Lower lobe of right lung (tissue), 2 donors: ENCODE results near the gene ABCC10. TPM values are rescaled to one million over a fixed set of nuclear protein-coding genes. Genes with fewer than 3 reads are reported as not detected.

Source experiments
- ATAC-seq, 2 donors: fragments of 200-7000 bp; cut with Tn5 transposase; one replicate each; pipeline ENCODE4 v1.9.1; 2020 to 2022; ENCODE audit warnings: mild to moderate bottlenecking in 2 of 2, moderate library complexity in 2 of 2
- DNase-seq: peaks from one replicate; pipeline ENCODE4 v3.0.0-alpha.2; 2020
- H3K27ac ChIP-seq: fragments of 200-600 bp; one replicate; pipeline ENCODE4 v1.8.0; 2022
- H3K27me3 ChIP-seq: fragments of 200-600 bp; one replicate; pipeline ENCODE4 v1.8.0; 2022; ENCODE audit warnings: low read depth
- H3K36me3 ChIP-seq: fragments of 200-600 bp; one replicate; pipeline ENCODE4 v1.8.0; 2022; ENCODE audit warnings: mild to moderate bottlenecking
- H3K4me1 ChIP-seq: fragments of 200-600 bp; one replicate; pipeline ENCODE4 v1.8.0; 2022
- H3K4me3 ChIP-seq: fragments of 200-600 bp; one replicate; pipeline ENCODE4 v1.8.0; 2022; ENCODE audit warnings: mild to moderate bottlenecking
- H3K9me3 ChIP-seq: fragments of 200-600 bp; one replicate; pipeline ENCODE4 v1.8.0; 2022
- intact Hi-C: fragments of 100-400 bp; cut with DNase I; formaldehyde crosslinking; loops from one replicate; pipeline ENCODE4 v1.11.0; 2022
- total RNA-seq: library from RNA; stranded (reverse); fragmentation: NEBNext Ultra II Directional; extraction: Animal tissue kit (Norgen Biotek cat#: 25700); gene quantifications from one replicate; pipeline ENCODE4 v1.2.1, GENCODE V29; 2021
- TF ChIP-seq, protein P1 (sequence below): fragments of 200-600 bp; IDR thresholded peaks from one replicate; pipeline ENCODE4 v1.8.0; 2022; ENCODE audit warnings: antibody characterized with exemption, mild to moderate bottlenecking
- donor health status: DM: no; HTN: yes; CAD: no; lungs with severe emphysema.

The ABCC10 gene
- total RNA-seq, 1 donor from 2014 or later: 34.4 TPM

DNA sequence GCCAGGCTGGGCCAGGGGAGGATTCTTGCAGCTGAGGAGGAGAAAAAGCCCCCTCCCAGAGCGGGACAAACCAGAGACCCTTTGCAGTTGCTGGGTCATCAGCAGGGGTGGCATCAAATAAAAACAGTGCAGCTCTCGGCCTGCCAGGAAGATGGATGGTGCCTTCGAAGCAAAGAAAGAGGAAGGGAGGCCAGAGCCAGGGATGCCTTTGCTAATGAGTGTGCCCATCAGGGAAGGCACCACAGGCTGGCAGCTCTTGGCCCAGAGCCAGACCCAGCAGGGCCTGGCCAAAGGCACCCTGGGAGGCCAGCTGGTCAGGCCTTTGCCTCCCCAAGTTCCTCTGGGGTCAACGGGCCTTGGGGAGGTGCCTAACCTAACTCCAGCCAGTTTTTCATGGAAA lies 31.6 kb upstream of the ABCC10 start:
- DNase-seq (no peak), ATAC-seq (peak in 1 of 2 donors; percentile 19)
- H3K4me3 ChIP-seq: no peak overlapping the region
- H3K4me1 ChIP-seq: peaks cover 4% of the 10 kb centered on the region
- TF ChIP-seq, protein P1, sequence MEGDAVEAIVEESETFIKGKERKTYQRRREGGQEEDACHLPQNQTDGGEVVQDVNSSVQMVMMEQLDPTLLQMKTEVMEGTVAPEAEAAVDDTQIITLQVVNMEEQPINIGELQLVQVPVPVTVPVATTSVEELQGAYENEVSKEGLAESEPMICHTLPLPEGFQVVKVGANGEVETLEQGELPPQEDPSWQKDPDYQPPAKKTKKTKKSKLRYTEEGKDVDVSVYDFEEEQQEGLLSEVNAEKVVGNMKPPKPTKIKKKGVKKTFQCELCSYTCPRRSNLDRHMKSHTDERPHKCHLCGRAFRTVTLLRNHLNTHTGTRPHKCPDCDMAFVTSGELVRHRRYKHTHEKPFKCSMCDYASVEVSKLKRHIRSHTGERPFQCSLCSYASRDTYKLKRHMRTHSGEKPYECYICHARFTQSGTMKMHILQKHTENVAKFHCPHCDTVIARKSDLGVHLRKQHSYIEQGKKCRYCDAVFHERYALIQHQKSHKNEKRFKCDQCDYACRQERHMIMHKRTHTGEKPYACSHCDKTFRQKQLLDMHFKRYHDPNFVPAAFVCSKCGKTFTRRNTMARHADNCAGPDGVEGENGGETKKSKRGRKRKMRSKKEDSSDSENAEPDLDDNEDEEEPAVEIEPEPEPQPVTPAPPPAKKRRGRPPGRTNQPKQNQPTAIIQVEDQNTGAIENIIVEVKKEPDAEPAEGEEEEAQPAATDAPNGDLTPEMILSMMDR: no peak
- H3K9me3 ChIP-seq: no peaks in the 10 kb centered on the region
- H3K27me3 ChIP-seq: no peaks in the 10 kb centered on the region
- H3K36me3 ChIP-seq: no peaks in the 10 kb centered on the region
- intact Hi-C loops: no loop called here
- H3K27ac ChIP-seq: no peak overlapping the region

DNA sequence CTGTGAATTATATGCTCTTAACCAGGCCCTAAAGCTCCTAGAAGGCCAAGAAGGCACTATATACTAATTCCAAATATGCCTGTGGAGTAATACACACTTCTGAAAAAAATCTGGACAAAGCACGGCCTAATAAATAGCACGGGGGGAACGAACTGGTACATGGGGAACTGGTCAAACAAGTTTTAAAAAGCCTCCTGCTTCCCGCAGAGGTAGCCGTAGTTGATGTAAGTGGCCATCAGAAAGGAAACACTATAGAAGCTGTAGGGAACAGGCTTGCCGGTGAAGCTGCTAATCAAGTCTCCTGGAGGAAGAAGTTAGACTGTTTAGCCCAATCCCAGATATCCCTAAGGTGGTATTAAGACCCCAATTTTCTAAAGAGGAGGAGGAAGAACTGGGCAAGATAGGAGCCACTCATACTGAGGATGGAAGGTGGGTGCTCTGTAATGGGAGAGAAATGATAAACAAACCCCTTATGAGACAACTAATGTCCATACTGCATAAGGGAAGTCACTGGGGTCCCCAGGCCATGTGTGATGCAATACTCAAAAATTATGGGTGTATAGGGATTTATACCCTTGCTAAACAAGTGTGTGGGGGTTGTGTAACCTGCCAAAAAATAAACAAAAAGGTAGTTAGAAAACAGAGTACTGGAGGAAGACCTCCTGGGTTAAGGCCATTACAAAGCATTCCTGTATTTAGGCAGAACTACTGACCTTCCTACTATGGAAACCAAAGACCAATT lies 30.8 kb upstream of the ABCC10 start:
- no peaks in the 10 kb centered on the region for H3K27me3 ChIP-seq
- no peak overlapping the region for H3K4me3 ChIP-seq
- H3K36me3 ChIP-seq: no peaks in the 10 kb centered on the region
- TF ChIP-seq, protein P1: no peak
- ATAC-seq: peak; percentile 79 to 80
- H3K9me3 ChIP-seq: no peaks in the 10 kb centered on the region
- no peak overlapping the region for H3K27ac ChIP-seq
- intact Hi-C loops: no loop called here
- H3K4me1 ChIP-seq: peaks cover 4% of the 10 kb centered on the region
- DNase-seq: no peak

DNA sequence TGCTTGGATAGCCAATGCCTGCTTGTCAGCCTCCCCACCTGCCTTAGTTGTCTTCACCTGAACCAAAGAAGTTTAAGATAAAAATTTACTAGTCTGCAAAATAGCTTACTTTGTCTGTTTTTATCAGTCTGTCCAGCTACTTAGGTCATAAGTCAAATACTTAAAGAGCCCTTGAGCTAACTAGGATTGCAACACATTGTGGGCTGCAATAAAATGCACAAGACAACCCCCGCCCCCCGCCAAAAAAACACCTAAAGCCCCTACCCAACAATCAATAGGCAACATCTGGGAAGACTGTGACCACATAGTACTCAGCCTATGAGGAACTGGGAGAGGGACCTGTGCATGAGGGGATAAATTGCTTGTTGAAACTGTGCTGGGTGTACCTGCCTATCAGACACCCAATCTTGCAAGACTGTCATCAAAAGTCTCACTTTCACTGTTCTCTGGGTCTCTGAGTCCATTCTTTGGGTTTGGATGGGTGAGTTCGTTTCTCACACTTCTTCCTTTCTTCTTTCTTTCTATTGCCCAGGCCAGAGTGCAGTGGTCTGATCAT lies 27.3 kb upstream of the ABCC10 start:
- Histone ChIP-seq H3K27me3 (no peaks in the 10 kb centered on the region), H3K9me3 (no peaks in the 10 kb centered on the region), H3K4me3 (no peak overlapping the region), H3K4me1 (peaks cover 4% of the 10 kb centered on the region), H3K27ac (no peak overlapping the region), H3K36me3 (no peaks in the 10 kb centered on the region)
- ATAC-seq (no peak), DNase-seq (no peak)
- intact Hi-C loops: no loop called here
- TF ChIP-seq, protein P1: no peak

DNA sequence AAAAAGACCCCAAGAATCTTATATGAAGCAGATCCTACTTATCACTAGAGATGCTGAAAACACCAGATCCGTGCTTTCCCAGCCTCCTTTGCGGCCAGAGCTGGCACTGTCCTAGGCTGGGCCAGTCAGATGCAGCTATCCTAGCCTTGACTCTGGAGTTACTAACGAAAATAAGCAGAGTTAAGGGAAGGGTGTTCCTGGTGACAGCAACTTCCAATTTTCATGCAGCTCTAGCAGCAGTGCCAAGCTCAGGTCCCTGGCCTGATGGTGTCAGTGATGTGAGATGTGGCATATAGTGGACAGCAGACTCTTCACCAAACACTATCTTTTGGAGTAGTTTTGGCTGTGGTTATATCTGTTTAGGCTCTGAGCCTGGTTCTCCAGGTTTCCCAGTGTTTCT lies 25.6 kb upstream of the ABCC10 start:
- intact Hi-C loops: no loop called here
- Histone ChIP-seq H3K36me3 (no peaks in the 10 kb centered on the region), H3K27ac (no peak overlapping the region), H3K27me3 (no peaks in the 10 kb centered on the region), H3K9me3 (no peaks in the 10 kb centered on the region), H3K4me3 (no peak overlapping the region), H3K4me1 (peaks cover 4% of the 10 kb centered on the region)
- DNase-seq (no peak), ATAC-seq (no peak)
- TF ChIP-seq, protein P1: no peak

DNA sequence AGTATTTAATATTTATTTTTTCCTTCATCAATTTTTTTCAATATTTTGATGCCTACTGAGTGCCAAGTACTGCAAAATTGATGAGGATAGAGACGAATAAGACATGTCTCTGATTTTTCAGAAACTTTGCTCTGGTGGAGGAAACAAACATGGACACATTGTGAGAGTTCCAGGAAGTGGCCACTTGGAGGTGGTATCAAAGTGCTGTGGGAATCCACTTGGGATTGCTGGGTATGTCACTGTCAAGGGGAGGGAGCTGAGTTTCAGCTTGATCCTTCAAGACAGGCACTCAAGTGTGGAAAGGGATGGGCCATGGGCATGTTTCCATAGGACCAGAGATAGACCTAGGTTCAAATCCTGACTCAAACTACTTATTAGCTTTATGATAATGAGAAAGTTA lies 24.5 kb upstream of the ABCC10 start:
- ATAC-seq (no peak), DNase-seq (no peak)
- H3K27ac ChIP-seq: no peak overlapping the region
- H3K4me1 ChIP-seq: peaks cover 4% of the 10 kb centered on the region
- H3K27me3 ChIP-seq: peaks cover 2% of the 10 kb centered on the region
- no peaks in the 10 kb centered on the region for H3K36me3 ChIP-seq
- intact Hi-C loops: no loop called here
- H3K4me3 ChIP-seq: no peak overlapping the region
- TF ChIP-seq, protein P1: no peak
- no peaks in the 10 kb centered on the region for H3K9me3 ChIP-seq
